Caco-2 (cell line): ENCODE data around the gene FADD. TPM values are rescaled to one million over a fixed set of nuclear protein-coding genes. Genes with fewer than 3 reads are reported as not detected.

Source experiments
- BruUV-seq: library from RNA; stranded (reverse); fragments of 400-500 nt; replicated peaks from 2 replicates; lab custom pipeline; 2021; lab: Mats Ljungman, UMichigan
- CTCF ChIA-PET: fragments of 300-600 bp; sonication (Branson Sonifier 250); formaldehyde crosslinking; loops from one replicate; lab custom pipeline; 2022; ENCODE audit warnings: antibody characterized with exemption; lab: Charles Lee
- POLR2A ChIA-PET: fragments of 300-600 bp; sonication (Branson Sonifier 250); formaldehyde crosslinking; loops from one replicate; lab custom pipeline; 2022; ENCODE audit warnings: antibody characterized with exemption; lab: Charles Lee
- DNase-seq, 2 experiments: peaks; one replicate each; pipeline versions ENCODE4 v3.0.0 to v3.0.0-alpha.2; 2020 to 2022
- H3K27me3 ChIP-seq: replicated peaks from 2 replicates; pipeline ENCODE4 v1.6.0; 2011; ENCODE audit warnings: low read length; ENCODE audit not compliant: control insufficient read depth, insufficient read depth
- H3K36me3 ChIP-seq: 2 replicates; pipeline ENCODE4 v1.5.1; 2011; ENCODE audit warnings: low read length; ENCODE audit not compliant: control insufficient read depth, insufficient read depth
- H3K4me1 ChIP-seq: fragments of 250-450 bp; sonication (Bioruptor Pico); 2 replicates; pipeline ENCODE4 v1.5.1; 2020; ENCODE audit warnings: mild to moderate bottlenecking
- H3K4me3 ChIP-seq: 2 replicates; pipeline ENCODE4 v1.5.1; 2011; ENCODE audit warnings: low read depth, mild to moderate bottlenecking, control low read depth, low read length
- H3K9me3 ChIP-seq: fragments of 250-450 bp; sonication (Bioruptor Pico); 2 replicates; pipeline ENCODE4 v1.5.1; 2020; ENCODE audit warnings: mild to moderate bottlenecking, moderate library complexity
- H3K27ac Mint-ChIP-seq: one replicate; pipeline ENCODE4 v1.8.0; 2022; ENCODE audit warnings: mixed read lengths; ENCODE audit not compliant: unreplicated experiment
- H3K27me3 Mint-ChIP-seq: one replicate; pipeline ENCODE4 v1.8.0; 2022; ENCODE audit warnings: mixed read lengths; ENCODE audit not compliant: insufficient read depth, unreplicated experiment
- H3K36me3 Mint-ChIP-seq: one replicate; pipeline ENCODE4 v1.8.0; 2022; ENCODE audit warnings: mild to moderate bottlenecking, mixed read lengths; ENCODE audit not compliant: insufficient read depth, unreplicated experiment
- H3K4me1 Mint-ChIP-seq: one replicate; pipeline ENCODE4 v1.8.0; 2022; ENCODE audit warnings: low read depth, mixed read lengths; ENCODE audit not compliant: unreplicated experiment
- H3K4me3 Mint-ChIP-seq: one replicate; pipeline ENCODE4 v1.8.0; 2022; ENCODE audit warnings: mild to moderate bottlenecking, moderate library complexity, mixed read lengths; ENCODE audit not compliant: unreplicated experiment
- H3K9me3 Mint-ChIP-seq: one replicate; pipeline ENCODE4 v1.8.0; 2022; ENCODE audit warnings: mixed read lengths; ENCODE audit not compliant: unreplicated experiment
- intact Hi-C: fragments of 100-400 bp; cut with micrococcal nuclease; formaldehyde crosslinking; loops from one replicate; pipeline ENCODE4 v1.10.0; 2022; ENCODE audit not compliant: unreplicated experiment
- total RNA-seq: library from RNA; stranded (reverse); gene quantifications from 2 replicates; pipeline ENCODE4 v1.2.3, GENCODE V29; 2022
- TF ChIP-seq, protein P1 (sequence below), 2 experiments: fragments of 200-600 bp in 1 of 2; IDR thresholded peaks; 1 replicate in 1 of 2; 2 replicates in 1 of 2; pipeline versions ENCODE4 v1.5.1 to v1.8.0; 2011 to 2022; ENCODE audit warnings: antibody characterized with exemption in 1 of 2, control low read depth in 1 of 2, inconsistent platforms in 1 of 2, low read depth in 1 of 2, low read length in 1 of 2, mild to moderate bottlenecking in 1 of 2, moderate library complexity in 1 of 2; ENCODE audit not compliant: insufficient read depth in 1 of 2, severe bottlenecking in 1 of 2, unreplicated experiment in 1 of 2

The FADD gene
- total RNA-seq, 1 experiment from 2014 or later: 51.3 TPM

DNA sequence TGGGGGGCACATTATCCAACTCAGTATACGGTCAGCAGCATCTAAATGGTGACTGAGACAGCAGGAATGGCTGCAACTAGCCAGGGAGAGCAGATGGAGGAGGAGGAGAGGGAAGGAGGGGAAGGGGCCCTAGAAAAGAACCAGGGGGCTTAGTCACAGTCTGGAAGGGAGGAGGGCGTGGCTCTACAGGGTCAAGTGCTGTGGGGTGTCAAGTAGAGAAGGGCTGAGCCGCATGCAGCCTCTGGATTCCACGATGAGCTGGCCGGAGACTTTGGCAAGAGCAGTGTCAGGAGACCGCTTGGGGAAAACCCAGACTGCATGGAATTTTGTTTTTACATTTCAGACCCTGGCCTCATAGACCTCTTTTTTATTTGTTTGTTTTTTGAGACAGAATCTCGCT, 41.6 kb downstream of the FADD start:
- Histone ChIP-seq H3K9me3 (0 out of 2 replicates have a peak, but pooled peaks cover 4% of the 10 kb centered on the region), H3K27me3 (no peaks in the 10 kb centered on the region), H3K4me1 (peaks cover 51% of the 10 kb centered on the region), H3K36me3 (no peaks in the 10 kb centered on the region), H3K4me3 (no peak overlapping the region)
- peak overlapping the region; percentile 97 for H3K27ac Mint-ChIP-seq
- ChIA-PET CTCF (no interaction called here), POLR2A (interaction anchor here (0.6 kb wide), 2 partner anchors 25 to 32 kb away, joined by 3 to 4 read pairs; no protein-coding TSS in a partner anchor)
- peaks cover 9% of the 10 kb centered on the region for H3K9me3 Mint-ChIP-seq
- peaks cover 30% of the 10 kb centered on the region for H3K4me1 Mint-ChIP-seq
- intact Hi-C loops: no loop called here
- no peak overlapping the region for H3K4me3 Mint-ChIP-seq
- H3K27me3 Mint-ChIP-seq: no peaks in the 10 kb centered on the region
- TF ChIP-seq, protein P1, sequence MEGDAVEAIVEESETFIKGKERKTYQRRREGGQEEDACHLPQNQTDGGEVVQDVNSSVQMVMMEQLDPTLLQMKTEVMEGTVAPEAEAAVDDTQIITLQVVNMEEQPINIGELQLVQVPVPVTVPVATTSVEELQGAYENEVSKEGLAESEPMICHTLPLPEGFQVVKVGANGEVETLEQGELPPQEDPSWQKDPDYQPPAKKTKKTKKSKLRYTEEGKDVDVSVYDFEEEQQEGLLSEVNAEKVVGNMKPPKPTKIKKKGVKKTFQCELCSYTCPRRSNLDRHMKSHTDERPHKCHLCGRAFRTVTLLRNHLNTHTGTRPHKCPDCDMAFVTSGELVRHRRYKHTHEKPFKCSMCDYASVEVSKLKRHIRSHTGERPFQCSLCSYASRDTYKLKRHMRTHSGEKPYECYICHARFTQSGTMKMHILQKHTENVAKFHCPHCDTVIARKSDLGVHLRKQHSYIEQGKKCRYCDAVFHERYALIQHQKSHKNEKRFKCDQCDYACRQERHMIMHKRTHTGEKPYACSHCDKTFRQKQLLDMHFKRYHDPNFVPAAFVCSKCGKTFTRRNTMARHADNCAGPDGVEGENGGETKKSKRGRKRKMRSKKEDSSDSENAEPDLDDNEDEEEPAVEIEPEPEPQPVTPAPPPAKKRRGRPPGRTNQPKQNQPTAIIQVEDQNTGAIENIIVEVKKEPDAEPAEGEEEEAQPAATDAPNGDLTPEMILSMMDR (IDR thresholded peaks at IDR 0.05; ENCODE audit: insufficient read depth in 1 of 2, low read depth in 1 of 2, low read length in 1 of 2, severe bottlenecking in 1 of 2, unreplicated experiment in 1 of 2): no peak
- no TSS peak for BruUV-seq
- H3K36me3 Mint-ChIP-seq: peaks cover 19% of the 10 kb centered on the region
- DNase-seq: no peak

DNA sequence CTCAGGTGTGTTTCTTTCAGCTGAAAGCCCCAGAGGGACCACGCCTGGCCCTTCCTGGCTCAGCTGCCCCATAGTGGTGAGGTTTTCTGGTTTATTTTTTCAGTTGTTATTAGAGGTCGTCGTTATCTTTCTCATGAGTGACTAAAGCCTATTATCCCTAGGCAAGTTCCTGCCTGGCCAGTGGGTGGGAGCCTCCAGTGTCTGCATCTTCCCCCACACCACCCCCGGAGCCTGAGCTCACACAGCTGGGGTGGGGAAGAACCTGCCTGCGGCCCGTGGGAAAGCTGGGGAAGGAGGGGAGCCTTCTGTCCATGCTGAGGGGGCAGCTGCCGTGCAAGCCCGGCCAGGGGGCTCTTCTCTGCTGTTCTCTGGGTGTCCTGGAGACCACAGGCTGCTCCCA, 43.1 kb downstream of the FADD start:
- peaks cover 37% of the 10 kb centered on the region for H3K4me1 Mint-ChIP-seq

DNA sequence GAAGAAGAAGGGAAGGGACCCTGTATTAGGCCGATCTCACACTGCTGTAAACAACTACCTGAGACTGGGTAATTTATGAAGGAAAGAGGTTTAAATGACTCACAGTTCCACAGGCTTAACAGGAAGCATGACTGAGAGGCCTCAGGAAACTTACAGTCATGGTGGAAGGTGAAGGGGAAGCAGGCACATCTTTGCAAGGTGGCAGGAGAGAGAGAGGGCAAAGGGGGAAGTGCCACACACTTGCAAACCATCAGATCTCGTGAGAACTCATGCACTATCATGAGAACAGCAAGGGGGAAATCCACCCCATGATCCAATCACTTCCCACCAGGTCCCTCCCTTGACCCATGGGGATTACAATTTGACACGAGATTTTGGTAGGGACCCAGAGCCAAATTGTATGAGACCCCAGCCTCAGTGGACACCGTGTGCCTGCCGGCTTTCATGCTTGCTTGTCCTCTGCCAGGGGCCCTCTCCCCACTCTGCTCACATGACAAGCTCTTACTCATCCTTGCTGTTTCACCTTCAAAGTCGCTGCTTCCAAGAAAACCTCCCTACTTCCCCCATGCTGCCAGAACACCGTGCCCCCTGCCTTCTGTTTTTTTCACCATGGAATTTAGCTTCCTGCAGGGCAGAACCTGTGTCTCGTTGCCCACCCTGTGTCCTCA, 44.1 kb downstream of the FADD start:
- Mint-ChIP-seq H3K36me3 (peaks cover 19% of the 10 kb centered on the region), H3K27ac (peak overlapping the region; percentile 30), H3K4me3 (no peak overlapping the region), H3K9me3 (peaks cover 9% of the 10 kb centered on the region), H3K4me1 (peaks cover 42% of the 10 kb centered on the region), H3K27me3 (no peaks in the 10 kb centered on the region)
- 0 out of 2 replicates have a peak, but pooled peaks cover 4% of the 10 kb centered on the region for H3K9me3 ChIP-seq
- H3K27me3 ChIP-seq: no peaks in the 10 kb centered on the region
- TF ChIP-seq, protein P1 (IDR thresholded peaks at IDR 0.05; ENCODE audit: insufficient read depth in 1 of 2, low read depth in 1 of 2, low read length in 1 of 2, severe bottlenecking in 1 of 2, unreplicated experiment in 1 of 2): no peak
- no peak for DNase-seq
- CTCF ChIA-PET: no interaction called here
- peaks cover 45% of the 10 kb centered on the region for H3K4me1 ChIP-seq
- H3K36me3 ChIP-seq: no peaks in the 10 kb centered on the region
- no peak overlapping the region for H3K4me3 ChIP-seq
- intact Hi-C loops: no loop called here
- BruUV-seq: no TSS peak
- POLR2A ChIA-PET: no interaction called here

More for the DNA sequence above, 43.1 kb downstream of the FADD start:
- Mint-ChIP-seq H3K36me3 (peaks cover 19% of the 10 kb centered on the region), H3K9me3 (peaks cover 9% of the 10 kb centered on the region), H3K4me3 (no peak overlapping the region), H3K27me3 (no peaks in the 10 kb centered on the region), H3K27ac (peak overlapping the region; percentile 97)
- no peaks in the 10 kb centered on the region for H3K27me3 ChIP-seq
- CTCF ChIA-PET: no interaction called here
- POLR2A ChIA-PET: no interaction called here
- peaks cover 51% of the 10 kb centered on the region for H3K4me1 ChIP-seq
- intact Hi-C loops: no loop called here
- no peaks in the 10 kb centered on the region for H3K36me3 ChIP-seq
- TF ChIP-seq, protein P1 (IDR thresholded peaks at IDR 0.05; ENCODE audit: insufficient read depth in 1 of 2, low read depth in 1 of 2, low read length in 1 of 2, severe bottlenecking in 1 of 2, unreplicated experiment in 1 of 2): no peak
- 0 out of 2 replicates have a peak, but pooled peaks cover 4% of the 10 kb centered on the region for H3K9me3 ChIP-seq
- BruUV-seq: no TSS peak
- no peak overlapping the region for H3K4me3 ChIP-seq
- no peak for DNase-seq
